Measurements from ENCODE around the gene ANKRD13C. TPM values are rescaled to one million over a fixed set of nuclear protein-coding genes. Genes with fewer than 3 reads are reported as not detected.

The ANKRD13C gene
- total RNA-seq, 1 experiment from 2014 or later = 14.4 TPM

DNA sequence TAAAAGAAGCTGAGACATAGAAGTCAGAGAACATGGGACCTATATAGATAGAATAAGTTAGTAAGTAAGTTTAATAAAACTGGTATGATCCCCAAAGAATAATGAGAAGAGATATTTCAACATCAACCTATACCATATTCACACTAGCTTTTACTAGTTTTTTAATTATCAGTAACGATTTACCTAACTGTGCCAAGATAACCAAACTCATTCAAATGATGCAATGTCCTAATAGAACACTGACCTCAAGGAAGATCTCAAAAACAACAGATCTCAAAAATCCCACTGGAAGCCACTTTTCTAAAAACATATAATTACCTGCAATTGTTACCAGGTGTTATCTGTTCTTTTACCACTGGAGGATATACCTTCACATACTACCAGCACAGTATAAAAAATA, 38.7 kb downstream of the ANKRD13C start:
- Histone ChIP-seq H3K36me3 (ENCODE audit: control insufficient read depth, insufficient read depth, low read length) (no peaks in the 10 kb centered on the region), H3K27me3 (replicated peaks; ENCODE audit: control insufficient read depth, insufficient read depth, low read length) (no peaks in the 10 kb centered on the region), H3K9me3 (no peaks in the 10 kb centered on the region), H3K4me1 (0 out of 2 replicates have a peak, but pooled peaks cover 3% of the 10 kb centered on the region), H3K4me3 (ENCODE audit: low read depth, low read length) (no peak overlapping the region)
- Mint-ChIP-seq H3K27ac (ENCODE audit: unreplicated experiment) (no peak overlapping the region), H3K27me3 (ENCODE audit: insufficient read depth, unreplicated experiment) (no peaks in the 10 kb centered on the region), H3K4me1 (ENCODE audit: low read depth, unreplicated experiment) (peaks cover 13% of the 10 kb centered on the region), H3K36me3 (ENCODE audit: insufficient read depth, unreplicated experiment) (no peaks in the 10 kb centered on the region), H3K4me3 (ENCODE audit: unreplicated experiment) (no peak overlapping the region), H3K9me3 (ENCODE audit: unreplicated experiment) (no peaks in the 10 kb centered on the region)
- DNase-seq = no peak
- TF ChIP-seq, protein P1, sequence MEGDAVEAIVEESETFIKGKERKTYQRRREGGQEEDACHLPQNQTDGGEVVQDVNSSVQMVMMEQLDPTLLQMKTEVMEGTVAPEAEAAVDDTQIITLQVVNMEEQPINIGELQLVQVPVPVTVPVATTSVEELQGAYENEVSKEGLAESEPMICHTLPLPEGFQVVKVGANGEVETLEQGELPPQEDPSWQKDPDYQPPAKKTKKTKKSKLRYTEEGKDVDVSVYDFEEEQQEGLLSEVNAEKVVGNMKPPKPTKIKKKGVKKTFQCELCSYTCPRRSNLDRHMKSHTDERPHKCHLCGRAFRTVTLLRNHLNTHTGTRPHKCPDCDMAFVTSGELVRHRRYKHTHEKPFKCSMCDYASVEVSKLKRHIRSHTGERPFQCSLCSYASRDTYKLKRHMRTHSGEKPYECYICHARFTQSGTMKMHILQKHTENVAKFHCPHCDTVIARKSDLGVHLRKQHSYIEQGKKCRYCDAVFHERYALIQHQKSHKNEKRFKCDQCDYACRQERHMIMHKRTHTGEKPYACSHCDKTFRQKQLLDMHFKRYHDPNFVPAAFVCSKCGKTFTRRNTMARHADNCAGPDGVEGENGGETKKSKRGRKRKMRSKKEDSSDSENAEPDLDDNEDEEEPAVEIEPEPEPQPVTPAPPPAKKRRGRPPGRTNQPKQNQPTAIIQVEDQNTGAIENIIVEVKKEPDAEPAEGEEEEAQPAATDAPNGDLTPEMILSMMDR (IDR thresholded peaks at IDR 0.05; ENCODE audit: insufficient read depth in 1 of 2, low read depth in 1 of 2, low read length in 1 of 2, severe bottlenecking in 1 of 2, unreplicated experiment in 1 of 2) = no peak
- no TSS peak for BruUV-seq (replicated peaks)
- CTCF ChIA-PET = no interaction called here
- intact Hi-C loops (cut with micrococcal nuclease; ENCODE audit: unreplicated experiment) = loop anchor here (1.0 kb wide), 1 partner anchor 24 kb away; no protein-coding TSS in a partner anchor
- POLR2A ChIA-PET = no interaction called here

DNA sequence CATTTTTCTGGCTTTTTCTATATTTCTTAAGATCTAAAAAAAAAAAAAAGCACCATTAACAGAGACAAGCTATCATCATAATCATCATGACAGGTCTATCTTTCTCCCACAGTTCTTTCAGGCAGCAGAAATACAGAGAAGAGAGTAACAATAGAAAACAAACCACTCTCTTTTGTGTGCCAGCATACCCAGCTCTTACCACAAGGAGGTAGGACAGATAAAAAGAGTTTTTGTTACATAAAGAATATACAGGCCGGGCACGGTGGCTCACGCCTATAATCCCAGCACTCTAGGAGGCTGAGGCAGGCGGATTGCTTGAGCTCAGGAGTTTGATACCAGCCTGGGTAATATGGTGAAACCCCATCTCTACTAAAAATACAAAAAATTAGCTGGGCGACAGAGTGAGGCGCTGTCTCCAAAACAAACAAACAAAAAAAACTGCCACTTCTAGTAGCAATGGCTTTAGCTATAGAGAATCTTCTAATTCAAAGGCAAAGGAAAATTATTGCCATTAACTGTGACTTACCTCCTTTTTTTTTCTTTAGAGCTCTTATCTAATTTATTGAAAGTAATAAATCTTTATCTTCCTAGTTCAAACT, 39.7 kb downstream of the ANKRD13C start:
- H3K36me3 ChIP-seq (ENCODE audit: control insufficient read depth, insufficient read depth, low read length) = no peaks in the 10 kb centered on the region
- H3K4me3 ChIP-seq (ENCODE audit: low read depth, low read length) = no peak overlapping the region
- Mint-ChIP-seq H3K27me3 (ENCODE audit: insufficient read depth, unreplicated experiment) (no peaks in the 10 kb centered on the region), H3K9me3 (ENCODE audit: unreplicated experiment) (no peaks in the 10 kb centered on the region), H3K4me3 (ENCODE audit: unreplicated experiment) (no peak overlapping the region), H3K27ac (ENCODE audit: unreplicated experiment) (no peak overlapping the region), H3K36me3 (ENCODE audit: insufficient read depth, unreplicated experiment) (no peaks in the 10 kb centered on the region), H3K4me1 (ENCODE audit: low read depth, unreplicated experiment) (peaks cover 9% of the 10 kb centered on the region)
- POLR2A ChIA-PET = no interaction called here
- no TSS peak for BruUV-seq (replicated peaks)
- TF ChIP-seq, protein P1 (IDR thresholded peaks at IDR 0.05; ENCODE audit: insufficient read depth in 1 of 2, low read depth in 1 of 2, low read length in 1 of 2, severe bottlenecking in 1 of 2, unreplicated experiment in 1 of 2) = no peak
- no peak for DNase-seq
- no peaks in the 10 kb centered on the region for H3K27me3 ChIP-seq (replicated peaks; ENCODE audit: control insufficient read depth, insufficient read depth, low read length)
- intact Hi-C loops (cut with micrococcal nuclease; ENCODE audit: unreplicated experiment) = no loop called here
- H3K9me3 ChIP-seq = no peaks in the 10 kb centered on the region
- 0 out of 2 replicates have a peak, but pooled peaks cover 3% of the 10 kb centered on the region for H3K4me1 ChIP-seq
- CTCF ChIA-PET = no interaction called here

DNA sequence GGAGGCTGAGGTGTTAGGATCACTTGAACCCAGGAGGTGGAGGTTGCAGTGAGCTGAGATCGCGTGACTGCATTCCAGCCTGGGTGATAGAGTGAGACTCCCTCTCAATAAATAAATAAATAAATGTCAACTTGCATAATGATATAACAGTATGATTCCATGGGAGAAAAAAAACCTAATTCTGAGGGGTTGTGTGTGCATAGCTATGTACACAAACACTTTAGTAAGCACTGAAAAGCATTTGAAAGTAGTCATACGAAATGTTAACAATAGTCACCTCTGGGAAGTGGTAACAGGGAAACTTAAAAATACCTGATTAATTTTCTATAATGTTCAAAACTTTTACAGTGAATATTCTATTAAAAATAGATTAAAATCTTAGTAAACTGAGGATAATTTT, 43.2 kb downstream of the ANKRD13C start:
- Mint-ChIP-seq H3K36me3 (ENCODE audit: insufficient read depth, unreplicated experiment) (peaks cover 5% of the 10 kb centered on the region), H3K4me3 (ENCODE audit: unreplicated experiment) (no peak overlapping the region), H3K27ac (ENCODE audit: unreplicated experiment) (no peak overlapping the region), H3K9me3 (ENCODE audit: unreplicated experiment) (no peaks in the 10 kb centered on the region), H3K27me3 (ENCODE audit: insufficient read depth, unreplicated experiment) (no peaks in the 10 kb centered on the region), H3K4me1 (ENCODE audit: low read depth, unreplicated experiment) (no peaks in the 10 kb centered on the region)
- Histone ChIP-seq H3K27me3 (replicated peaks; ENCODE audit: control insufficient read depth, insufficient read depth, low read length) (no peaks in the 10 kb centered on the region), H3K36me3 (ENCODE audit: control insufficient read depth, insufficient read depth, low read length) (no peaks in the 10 kb centered on the region), H3K4me1 (no peaks in the 10 kb centered on the region), H3K4me3 (ENCODE audit: low read depth, low read length) (no peak overlapping the region), H3K9me3 (no peaks in the 10 kb centered on the region)
- CTCF ChIA-PET = no interaction called here
- POLR2A ChIA-PET = no interaction called here
- intact Hi-C loops (cut with micrococcal nuclease; ENCODE audit: unreplicated experiment) = no loop called here
- no peak for DNase-seq
- TF ChIP-seq, protein P1 (IDR thresholded peaks at IDR 0.05; ENCODE audit: insufficient read depth in 1 of 2, low read depth in 1 of 2, low read length in 1 of 2, severe bottlenecking in 1 of 2, unreplicated experiment in 1 of 2) = no peak
- no TSS peak for BruUV-seq (replicated peaks)

Measured in Caco-2 (cell line).